ENCODE measurements around the gene EFHD1. TPM values are rescaled to one million over a fixed set of nuclear protein-coding genes. Genes with fewer than 3 reads are reported as not detected.
A peak's percentile ranks its signal among the peaks of the same experiment; 100 is the strongest.

Gene EFHD1
- total and polyA plus RNA-seq, 4 experiments from 2014 or later = 1.4 to 3.6 (median 1.5) TPM

- Histone ChIP-seq H3K27me3 (ENCODE audit: insufficient read depth, low read length) (no peaks in the 10 kb centered on the region), H3K27ac (ENCODE audit: low read depth, low read length) (no peak overlapping the region), H3K4me1 (ENCODE audit: insufficient read depth, low read length) (no peaks in the 10 kb centered on the region), H3K4me3 (ENCODE audit: low read length in 2 of 2) (no peak overlapping the region), H3K9me3 (ENCODE audit: control insufficient read depth in 1 of 2, low read length in 2 of 2) (no peaks in the 10 kb centered on the region), H3K36me3 (ENCODE audit: insufficient read depth, low read length) (no peaks in the 10 kb centered on the region)
- Mint-ChIP-seq H3K27ac (no peak overlapping the region), H3K9me3 (no peaks in the 10 kb centered on the region), H3K4me1 (no peaks in the 10 kb centered on the region), H3K4me3 (no peak overlapping the region), H3K36me3 (peaks cover 1 to 7% of the 10 kb centered on the region in 2 donors), H3K27me3 (peaks cover 0 to 1% of the 10 kb centered on the region in 2 donors)
- intact Hi-C loops (cut with micrococcal nuclease) = no loop called here
- CTCF ChIA-PET (ENCODE audit: partially characterized antibody) = no interaction called here
- POLR2A ChIA-PET (ENCODE audit: partially characterized antibody) = no interaction called here
- no peak for DNase-seq
Observed at GRCh38 chr2:232592772-232593395, 40.5 kb upstream of the EFHD1 start.

- Histone ChIP-seq H3K36me3 (ENCODE audit: insufficient read depth, low read length) (no peaks in the 10 kb centered on the region), H3K9me3 (ENCODE audit: control insufficient read depth in 1 of 2, low read length in 2 of 2) (no peaks in the 10 kb centered on the region), H3K4me3 (ENCODE audit: low read length in 2 of 2) (no peak overlapping the region), H3K27me3 (ENCODE audit: insufficient read depth, low read length) (no peaks in the 10 kb centered on the region), H3K27ac (ENCODE audit: low read depth, low read length) (no peak overlapping the region), H3K4me1 (ENCODE audit: insufficient read depth, low read length) (no peaks in the 10 kb centered on the region)
- H3K27me3 Mint-ChIP-seq = no peaks in the 10 kb centered on the region
- ChIA-PET CTCF (ENCODE audit: partially characterized antibody) (no interaction called here), POLR2A (ENCODE audit: partially characterized antibody) (no interaction called here)
- intact Hi-C loops (cut with micrococcal nuclease) = no loop called here
- H3K27ac Mint-ChIP-seq = no peak overlapping the region
- no peaks in the 10 kb centered on the region for H3K9me3 Mint-ChIP-seq
- DNase-seq = no peak
- no peaks in the 10 kb centered on the region for H3K4me1 Mint-ChIP-seq
- peaks cover 0 to 7% of the 10 kb centered on the region in 2 donors for H3K36me3 Mint-ChIP-seq
- peak overlapping the region in 1 of 8 donors; percentile 13 for H3K4me3 Mint-ChIP-seq
Observed at GRCh38 chr2:232593982-232594381, 39.4 kb upstream of the EFHD1 start.

GRCh38 chr2:232597362-232598079, 35.9 kb upstream of the EFHD1 start:
- Histone ChIP-seq H3K4me1 (ENCODE audit: insufficient read depth, low read length) (no peaks in the 10 kb centered on the region), H3K9me3 (ENCODE audit: control insufficient read depth in 1 of 2, low read length in 2 of 2) (no peaks in the 10 kb centered on the region), H3K4me3 (ENCODE audit: low read length in 2 of 2) (no peak overlapping the region), H3K36me3 (ENCODE audit: insufficient read depth, low read length) (no peaks in the 10 kb centered on the region), H3K27ac (ENCODE audit: low read depth, low read length) (no peak overlapping the region), H3K27me3 (ENCODE audit: insufficient read depth, low read length) (no peaks in the 10 kb centered on the region)
- ChIA-PET POLR2A (ENCODE audit: partially characterized antibody) (no interaction called here), CTCF (ENCODE audit: partially characterized antibody) (interaction anchor here (1.3 kb wide), 1 partner anchor 14 kb away, joined by 3 read pairs; no protein-coding TSS in a partner anchor)
- Mint-ChIP-seq H3K9me3 (no peaks in the 10 kb centered on the region), H3K4me3 (no peak overlapping the region), H3K4me1 (no peaks in the 10 kb centered on the region), H3K27ac (no peak overlapping the region), H3K36me3 (peaks cover 0 to 7% of the 10 kb centered on the region in 2 donors), H3K27me3 (no peaks in the 10 kb centered on the region)
- DNase-seq = no peak
- intact Hi-C loops (cut with micrococcal nuclease) = no loop called here

GRCh38 chr2:232598293-232598692, 35.1 kb upstream of the EFHD1 start:
- H3K36me3 ChIP-seq (ENCODE audit: insufficient read depth, low read length) = no peaks in the 10 kb centered on the region
- H3K36me3 Mint-ChIP-seq = peaks cover 0 to 7% of the 10 kb centered on the region in 2 donors
- H3K27me3 Mint-ChIP-seq = no peaks in the 10 kb centered on the region
- no peaks in the 10 kb centered on the region for H3K4me1 Mint-ChIP-seq
- intact Hi-C loops (cut with micrococcal nuclease) = no loop called here
- H3K27ac Mint-ChIP-seq = no peak overlapping the region
- no peak overlapping the region for H3K4me3 Mint-ChIP-seq
- CTCF ChIA-PET (ENCODE audit: partially characterized antibody) = interaction anchor here (1.3 to 2.6 kb wide), 2 partner anchors 13 kb away, joined by 3 to 10 read pairs; no protein-coding TSS in a partner anchor
- POLR2A ChIA-PET (ENCODE audit: partially characterized antibody) = no interaction called here
- H3K9me3 ChIP-seq (ENCODE audit: control insufficient read depth in 1 of 2, low read length in 2 of 2) = no peaks in the 10 kb centered on the region
- H3K27ac ChIP-seq (ENCODE audit: low read depth, low read length) = no peak overlapping the region
- H3K4me3 ChIP-seq (ENCODE audit: low read length in 2 of 2) = no peak overlapping the region
- H3K9me3 Mint-ChIP-seq = no peaks in the 10 kb centered on the region
- no peaks in the 10 kb centered on the region for H3K27me3 ChIP-seq (ENCODE audit: insufficient read depth, low read length)
- DNase-seq = no peak
- no peaks in the 10 kb centered on the region for H3K4me1 ChIP-seq (ENCODE audit: insufficient read depth, low read length)

DNA sequence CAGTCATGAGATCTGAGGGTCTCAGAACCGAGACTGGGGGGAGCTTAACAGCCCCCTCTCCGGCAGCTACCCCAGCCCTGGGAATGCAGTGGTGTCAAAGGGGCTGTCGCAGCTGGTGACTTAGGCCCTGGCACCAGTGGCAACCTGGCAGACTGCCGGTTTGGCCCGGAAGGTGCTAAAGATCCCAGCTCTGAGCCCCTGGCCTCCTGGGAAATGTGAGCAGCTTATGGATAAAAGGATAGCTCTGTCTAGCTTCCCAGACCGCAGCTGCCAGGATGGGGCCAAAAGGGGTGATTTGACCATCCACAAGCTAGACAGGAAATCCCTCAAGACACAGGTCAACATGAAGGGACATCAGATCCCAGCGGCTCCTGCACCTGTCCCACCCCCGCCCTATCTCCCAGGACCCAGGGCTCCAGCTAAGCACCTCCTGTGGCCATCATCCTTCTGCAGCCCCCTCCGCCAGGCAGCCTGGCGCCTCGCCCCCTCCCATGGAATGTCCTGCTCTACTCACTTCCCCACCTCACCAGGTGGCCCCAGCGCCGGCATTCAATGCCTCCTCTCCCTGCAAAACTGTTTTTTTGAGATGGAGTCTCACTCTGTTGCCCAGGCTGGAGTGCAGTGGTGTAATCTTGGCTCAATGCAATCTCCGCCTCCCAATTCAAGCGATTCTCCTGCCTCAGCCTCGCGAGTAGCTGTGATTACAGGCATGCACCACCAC, 33.2 kb upstream of the EFHD1 start:
- no peak overlapping the region for H3K27ac ChIP-seq (ENCODE audit: low read depth, low read length)
- H3K27me3 Mint-ChIP-seq = peaks cover 0 to 3% of the 10 kb centered on the region in 2 donors
- ChIA-PET POLR2A (ENCODE audit: partially characterized antibody) (no interaction called here), CTCF (ENCODE audit: partially characterized antibody) (interaction anchor here (1.4 to 2.6 kb wide), 2 partner anchors 9 to 11 kb away, joined by 3 to 10 read pairs; no protein-coding TSS in a partner anchor)
- H3K4me3 Mint-ChIP-seq = no peak overlapping the region
- no peaks in the 10 kb centered on the region for H3K4me1 ChIP-seq (ENCODE audit: insufficient read depth, low read length)
- H3K9me3 Mint-ChIP-seq = no peaks in the 10 kb centered on the region
- H3K36me3 ChIP-seq (ENCODE audit: insufficient read depth, low read length) = no peaks in the 10 kb centered on the region
- H3K27ac Mint-ChIP-seq = no peak overlapping the region
- peaks cover 0 to 7% of the 10 kb centered on the region in 2 donors for H3K36me3 Mint-ChIP-seq
- no peaks in the 10 kb centered on the region for H3K27me3 ChIP-seq (ENCODE audit: insufficient read depth, low read length)
- H3K4me3 ChIP-seq (ENCODE audit: low read length in 2 of 2) = no peak overlapping the region
- no peaks in the 10 kb centered on the region for H3K9me3 ChIP-seq (ENCODE audit: control insufficient read depth in 1 of 2, low read length in 2 of 2)
- intact Hi-C loops (cut with micrococcal nuclease) = no loop called here
- H3K4me1 Mint-ChIP-seq = no peaks in the 10 kb centered on the region
- no peak for DNase-seq

DNA sequence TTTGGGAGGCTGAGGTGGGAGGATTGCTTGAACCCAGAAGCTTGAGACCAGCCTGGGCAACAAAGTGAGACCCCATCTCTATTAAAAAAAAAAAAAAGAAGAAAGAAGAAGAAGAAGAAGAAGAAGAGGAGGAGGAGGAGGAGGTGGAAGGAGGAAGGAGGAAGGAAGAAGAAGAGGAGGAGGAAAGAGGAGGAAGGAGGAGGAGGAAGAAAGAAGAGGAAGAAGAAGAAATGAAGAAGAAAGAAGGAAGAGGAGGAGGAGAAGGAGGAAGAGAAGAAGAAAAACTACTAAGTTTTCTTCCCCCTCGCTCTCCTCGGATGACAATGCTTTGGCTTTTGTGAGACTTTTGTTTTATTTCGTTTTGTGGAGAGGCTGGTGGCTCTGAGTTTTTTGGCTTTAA, 30.1 kb upstream of the EFHD1 start:
- peaks cover 5% of the 10 kb centered on the region for H3K4me1 ChIP-seq (ENCODE audit: insufficient read depth, low read length)
- no peak for DNase-seq
- H3K9me3 ChIP-seq (ENCODE audit: control insufficient read depth in 1 of 2, low read length in 2 of 2) = no peaks in the 10 kb centered on the region
- no peak overlapping the region for H3K4me3 ChIP-seq (ENCODE audit: low read length in 2 of 2)
- H3K27me3 ChIP-seq (ENCODE audit: insufficient read depth, low read length) = no peaks in the 10 kb centered on the region
- intact Hi-C loops (cut with micrococcal nuclease) = no loop called here
- no peak overlapping the region for H3K27ac ChIP-seq (ENCODE audit: low read depth, low read length)
- H3K36me3 Mint-ChIP-seq = no peaks in the 10 kb centered on the region
- POLR2A ChIA-PET (ENCODE audit: partially characterized antibody) = no interaction called here
- CTCF ChIA-PET (ENCODE audit: partially characterized antibody) = interaction anchor here (1.0 kb wide), 1 partner anchor 648 kb away, joined by 3 read pairs; no protein-coding TSS in a partner anchor
- no peak overlapping the region for H3K4me3 Mint-ChIP-seq
- H3K27me3 Mint-ChIP-seq = peaks cover 0 to 3% of the 10 kb centered on the region in 2 donors
- no peak overlapping the region for H3K27ac Mint-ChIP-seq
- peaks cover 0 to 11% (median 6%) of the 10 kb centered on the region in 4 donors for H3K4me1 Mint-ChIP-seq
- H3K9me3 Mint-ChIP-seq = no peaks in the 10 kb centered on the region
- H3K36me3 ChIP-seq (ENCODE audit: insufficient read depth, low read length) = no peaks in the 10 kb centered on the region

DNA sequence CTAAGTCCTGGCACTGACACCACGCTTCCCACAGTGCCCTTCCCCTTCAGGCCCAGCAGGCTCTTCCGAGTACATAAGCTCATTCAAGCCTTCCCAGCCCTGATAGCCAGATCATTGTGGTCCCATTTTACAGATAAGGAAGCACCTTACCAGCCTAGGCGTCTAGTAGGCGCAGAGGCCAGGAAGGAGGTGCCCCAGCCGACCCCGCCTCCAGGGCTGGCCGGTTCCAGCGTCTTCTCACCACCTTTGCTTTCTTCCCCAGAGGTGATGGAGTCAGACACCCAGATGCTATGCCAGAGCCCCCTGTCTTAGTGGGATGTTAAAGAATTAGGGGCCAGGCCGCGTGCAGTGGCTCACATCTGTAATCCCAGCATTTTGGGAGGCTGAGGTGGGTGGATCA, 28.9 kb upstream of the EFHD1 start:
- no peak overlapping the region for H3K27ac Mint-ChIP-seq

More for the DNA sequence above, 28.9 kb upstream of the EFHD1 start:
- Histone ChIP-seq H3K36me3 (ENCODE audit: insufficient read depth, low read length) (no peaks in the 10 kb centered on the region), H3K9me3 (ENCODE audit: control insufficient read depth in 1 of 2, low read length in 2 of 2) (no peaks in the 10 kb centered on the region), H3K4me1 (ENCODE audit: insufficient read depth, low read length) (peaks cover 5% of the 10 kb centered on the region), H3K27ac (ENCODE audit: low read depth, low read length) (no peak overlapping the region), H3K27me3 (ENCODE audit: insufficient read depth, low read length) (no peaks in the 10 kb centered on the region), H3K4me3 (ENCODE audit: low read length in 2 of 2) (no peak overlapping the region)
- peak overlapping the region in 2 of 8 donors; percentile 15 to 21 for H3K4me3 Mint-ChIP-seq
- POLR2A ChIA-PET (ENCODE audit: partially characterized antibody) = interaction anchor here (1.1 kb wide), 1 partner anchor 11 kb away, joined by 3 read pairs; no protein-coding TSS in a partner anchor
- no peaks in the 10 kb centered on the region for H3K36me3 Mint-ChIP-seq
- CTCF ChIA-PET (ENCODE audit: partially characterized antibody) = interaction anchor here (0.6 to 1.4 kb wide), 2 partner anchors 9 to 22 kb away, joined by 4 read pairs; no protein-coding TSS in a partner anchor
- peaks cover 0 to 3% of the 10 kb centered on the region in 2 donors for H3K27me3 Mint-ChIP-seq
- H3K4me1 Mint-ChIP-seq = peaks cover 0 to 11% (median 6%) of the 10 kb centered on the region in 4 donors
- intact Hi-C loops (cut with micrococcal nuclease) = no loop called here
- DNase-seq = no peak
- H3K9me3 Mint-ChIP-seq = no peaks in the 10 kb centered on the region

All from CD4-positive, alpha-beta memory T cell (primary cell).